T47D (cell line): ENCODE data around the gene HTR2B.

Experiments
- DNase-seq, 2 experiments: peaks; one replicate each; pipeline versions ENCODE4 v3.0.0 to v3.0.0-alpha.2; 2011 to 2012; ENCODE audit warnings: low read depth in 1 of 2, low spot score in 1 of 2
- JUND ChIP-seq: IDR thresholded peaks from 2 replicates; pipeline ENCODE4 v1.6.1; 2012; ENCODE audit warnings: low read depth
- in situ Hi-C: cut with HindIII; loops from 2 replicates; pipeline ENCODE4 v1.10.0; 2016; ENCODE audit warnings: low sequenced_read_pairs, low pct_unique_long_range_greater_than_20kb

Gene HTR2B

DNA sequence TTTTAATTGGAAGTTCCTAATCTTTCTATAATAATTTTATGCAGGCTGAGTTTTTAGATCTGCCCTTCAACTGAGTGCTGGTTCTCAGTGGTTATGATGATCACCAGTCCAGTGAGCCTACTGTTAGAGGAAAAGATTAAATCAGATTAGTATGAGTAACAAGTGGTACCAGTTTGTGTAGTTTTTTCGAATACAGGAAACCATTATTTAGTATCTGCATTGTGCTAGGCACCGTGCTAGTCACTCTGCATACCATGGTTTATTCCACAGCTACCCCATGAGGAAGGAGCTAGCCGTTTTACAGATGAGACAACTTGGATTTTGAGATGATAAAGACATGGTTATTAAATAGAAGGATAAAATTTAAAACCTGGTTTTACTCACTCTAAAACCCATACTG lies 62.1 kb downstream of the HTR2B start:
- in situ Hi-C loops: no loop called here
- TF ChIP-seq JUND: no peak
- DNase-seq: peak in 1 of 2 experiments; percentile 24

DNA sequence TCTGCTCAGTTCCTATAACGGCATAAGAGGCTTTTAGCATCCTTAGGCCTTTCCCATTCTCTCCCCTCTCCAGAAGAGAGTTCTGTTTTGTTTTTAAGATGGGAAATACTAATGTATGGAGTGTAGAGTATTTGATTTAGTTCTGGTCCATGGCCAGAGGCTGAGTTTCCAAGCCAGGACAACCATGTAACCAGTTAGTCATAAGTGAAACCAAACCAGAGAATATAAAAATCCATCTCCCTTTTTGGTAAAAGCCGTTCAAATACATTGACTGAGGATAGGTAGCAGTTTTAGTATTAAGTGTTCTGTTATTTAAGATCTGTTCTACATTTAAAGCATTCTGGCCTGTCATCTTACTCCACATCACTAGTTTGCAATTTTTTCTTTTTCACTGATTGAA lies 65.1 kb downstream of the HTR2B start:
- DNase-seq: no peak
- in situ Hi-C loops: no loop called here

GRCh38 chr2:231058761-231059550 lies 65.9 kb downstream of the HTR2B start:
- no peak for DNase-seq
- in situ Hi-C loops: no loop called here
- TF ChIP-seq JUND: no peak

More for the DNA sequence above, 65.1 kb downstream of the HTR2B start:
- no peak for TF ChIP-seq JUND
